ENCODE results near the gene NFE2L2. TPM values are rescaled to one million over a fixed set of nuclear protein-coding genes. Genes with fewer than 3 reads are reported as not detected.
"Not testable (repeated sequence)": the region's sequence is repeated elsewhere in the genome, so short reads cannot be mapped to it uniquely, and the experiment has no call there.

NFE2L2 gene
- total RNA-seq, 3 donors from 2014 or later (not counting 1 experiment from before 2014, with no cell fraction given): 76.0 to 99.8 (median 84.6) TPM

- no peak for TF ChIP-seq CTCF (IDR thresholded peaks at IDR 0.05)
- peaks cover 3% of the 10 kb centered on the region for H3K36me3 ChIP-seq (ENCODE audit: control insufficient read depth, insufficient read depth, low read length)
- H3K27ac ChIP-seq (ENCODE audit: low read length): peak overlapping the region; percentile 94
- no peaks in the 10 kb centered on the region for H3K36me3 Mint-ChIP-seq
- H3K9me3 Mint-ChIP-seq: peaks cover 0 to 2% of the 10 kb centered on the region in 2 donors
- no peak overlapping the region for H3K4me3 ChIP-seq (ENCODE audit: low read length)
- H3K27me3 Mint-ChIP-seq (ENCODE audit: low read depth in 2 of 2): no peaks in the 10 kb centered on the region
- no peaks in the 10 kb centered on the region for H3K27me3 ChIP-seq (ENCODE audit: control insufficient read depth, insufficient read depth, low read length)
- peaks cover 61% of the 10 kb centered on the region for H3K4me1 ChIP-seq (ENCODE audit: control insufficient read depth, insufficient read depth, low read length)
- H3K27ac Mint-ChIP-seq: peak overlapping the region; percentile 99 to 100
- intact Hi-C loops (cut with micrococcal nuclease): no loop called here
- ATAC-seq (no peak), DNase-seq (no peak)
- H3K9me3 ChIP-seq (ENCODE audit: control insufficient read depth, insufficient read depth, low read length): no peaks in the 10 kb centered on the region
- H3K4me3 Mint-ChIP-seq: peak overlapping the region; percentile 85
- H3K4me1 Mint-ChIP-seq: peaks cover 79 to 86% of the 10 kb centered on the region in 2 donors
- WGBS (ENCODE audit: insufficient coverage): 93% methylated on average over 5 of the region's 5 CpGs
These were observed 14.1 kb downstream of the NFE2L2 start for GRCh38 chr2:177250461-177250860.

GRCh38 chr2:177249038-177249437 is 15.5 kb downstream of the NFE2L2 start:
- Mint-ChIP-seq H3K4me3 (no peak overlapping the region), H3K36me3 (no peaks in the 10 kb centered on the region), H3K27me3 (ENCODE audit: low read depth in 2 of 2) (no peaks in the 10 kb centered on the region), H3K4me1 (peaks cover 81 to 83% of the 10 kb centered on the region in 2 donors), H3K9me3 (peaks cover 0 to 2% of the 10 kb centered on the region in 2 donors), H3K27ac (peak overlapping the region; percentile 80 to 99)
- no peaks in the 10 kb centered on the region for H3K27me3 ChIP-seq (ENCODE audit: control insufficient read depth, insufficient read depth, low read length)
- no peak overlapping the region for H3K4me3 ChIP-seq (ENCODE audit: low read length)
- ATAC-seq (no peak), DNase-seq (no peak)
- H3K4me1 ChIP-seq (ENCODE audit: control insufficient read depth, insufficient read depth, low read length): peaks cover 49% of the 10 kb centered on the region
- no peaks in the 10 kb centered on the region for H3K9me3 ChIP-seq (ENCODE audit: control insufficient read depth, insufficient read depth, low read length)
- no peak overlapping the region for H3K27ac ChIP-seq (ENCODE audit: low read length)
- peaks cover 3% of the 10 kb centered on the region for H3K36me3 ChIP-seq (ENCODE audit: control insufficient read depth, insufficient read depth, low read length)
- no peak for TF ChIP-seq CTCF (IDR thresholded peaks at IDR 0.05)
- intact Hi-C loops (cut with micrococcal nuclease): no loop called here
- 99% methylated on average over 5 of the region's 7 CpGs for WGBS (ENCODE audit: insufficient coverage)

- intact Hi-C loops (cut with micrococcal nuclease): no loop called here
- Histone ChIP-seq H3K27ac (ENCODE audit: low read length) (no peak overlapping the region), H3K9me3 (ENCODE audit: control insufficient read depth, insufficient read depth, low read length) (no peaks in the 10 kb centered on the region), H3K4me3 (ENCODE audit: low read length) (no peak overlapping the region), H3K36me3 (ENCODE audit: control insufficient read depth, insufficient read depth, low read length) (peaks cover 3% of the 10 kb centered on the region), H3K27me3 (ENCODE audit: control insufficient read depth, insufficient read depth, low read length) (no peaks in the 10 kb centered on the region), H3K4me1 (ENCODE audit: control insufficient read depth, insufficient read depth, low read length) (peaks cover 54% of the 10 kb centered on the region)
- Mint-ChIP-seq H3K4me3 (no peak overlapping the region), H3K9me3 (peaks cover 0 to under 1% of the 10 kb centered on the region in 2 donors), H3K27ac (peak overlapping the region; percentile 80 to 99), H3K36me3 (no peaks in the 10 kb centered on the region), H3K4me1 (peaks cover 74 to 78% of the 10 kb centered on the region in 2 donors), H3K27me3 (ENCODE audit: low read depth in 2 of 2) (no peaks in the 10 kb centered on the region)
- 97% methylated on average over 6 of the region's 6 CpGs for WGBS (ENCODE audit: insufficient coverage)
- ATAC-seq: no peak
- TF ChIP-seq CTCF (IDR thresholded peaks at IDR 0.05): no peak
- no peak for DNase-seq
These were observed 16.7 kb downstream of the NFE2L2 start for GRCh38 chr2:177247693-177248262.

- ATAC-seq; H3K9me3 Mint-ChIP-seq; H3K27me3 ChIP-seq (ENCODE audit: control insufficient read depth, insufficient read depth, low read length); intact Hi-C loops (cut with micrococcal nuclease); H3K36me3 Mint-ChIP-seq; H3K27me3 Mint-ChIP-seq (ENCODE audit: low read depth in 2 of 2); H3K4me3 ChIP-seq (ENCODE audit: low read length); DNase-seq; H3K9me3 ChIP-seq (ENCODE audit: control insufficient read depth, insufficient read depth, low read length); H3K27ac ChIP-seq (ENCODE audit: low read length); H3K36me3 ChIP-seq (ENCODE audit: control insufficient read depth, insufficient read depth, low read length); H3K4me3 Mint-ChIP-seq: not testable (repeated sequence)
- peaks cover 46% of the 10 kb centered on the region for H3K4me1 ChIP-seq (ENCODE audit: control insufficient read depth, insufficient read depth, low read length)
- 92% methylated on average over 2 of the region's 2 CpGs for WGBS (ENCODE audit: insufficient coverage)
- H3K27ac Mint-ChIP-seq: peak overlapping the region; percentile 82 to 99
- peaks cover 74 to 78% of the 10 kb centered on the region in 2 donors for H3K4me1 Mint-ChIP-seq
These were observed 17.9 kb downstream of the NFE2L2 start for GRCh38 chr2:177246523-177247030.
